CD4-positive, alpha-beta T cell (primary cell): ENCODE measurements around the gene TOMT. TPM values are rescaled to one million over a fixed set of nuclear protein-coding genes. Genes with fewer than 3 reads are reported as not detected.

Experiments
- ATAC-seq: fragments of 200-7000 bp; cut with Tn5 transposase; one replicate; pipeline ENCODE4 v1.10.0; 2022; ENCODE audit warnings: mild to moderate bottlenecking; ENCODE audit not compliant: poor library complexity
- CTCF ChIA-PET: fragments of 350-600 bp; sonication (Branson Sonifier 250); formaldehyde crosslinking; loops from one replicate; lab custom pipeline; 2021; ENCODE audit warnings: antibody characterized with exemption, inconsistent platforms; lab: Charles Lee
- POLR2A ChIA-PET: fragments of 350-600 bp; sonication (Branson Sonifier 250); formaldehyde crosslinking; loops from one replicate; lab custom pipeline; 2021; ENCODE audit warnings: antibody characterized with exemption, inconsistent platforms; lab: Charles Lee
- DNase-seq, 14 experiments: peaks; one replicate each; pipeline ENCODE4 v3.0.0-alpha.2; 2013 to 2020; ENCODE audit warnings: mixed read lengths in 2 of 14
- H3K27ac ChIP-seq, 2 donors: one replicate each; pipeline versions ENCODE4 v1.5.1 to v1.7.0; 2013; ENCODE audit warnings: low read length in 2 of 2, low read depth in 1 of 2, mild to moderate bottlenecking in 1 of 2
- H3K27me3 ChIP-seq, 2 experiments: 1 replicate in 1 of 2; 2 replicates in 1 of 2; pipeline versions ENCODE4 v1.6.1 to v1.7.0; 2013; ENCODE audit warnings: low read length in 2 of 2, control low read depth in 1 of 2, mild to moderate bottlenecking in 1 of 2, moderate library complexity in 1 of 2; ENCODE audit not compliant: insufficient read depth in 2 of 2, control insufficient read depth in 1 of 2
- H3K36me3 ChIP-seq: one replicate; pipeline ENCODE4 v1.6.1; 2013; ENCODE audit warnings: low read length, control low read depth; ENCODE audit not compliant: insufficient read depth
- H3K4me1 ChIP-seq: one replicate; pipeline ENCODE4 v1.6.1; 2013; ENCODE audit warnings: low read length, control low read depth; ENCODE audit not compliant: insufficient read depth
- H3K4me3 ChIP-seq: one replicate; pipeline ENCODE4 v1.5.1; 2013; ENCODE audit warnings: mild to moderate bottlenecking, low read length, moderate library complexity
- H3K9me3 ChIP-seq, 2 experiments: 1 replicate in 1 of 2; 2 replicates in 1 of 2; pipeline versions ENCODE4 v1.6.1 to v1.7.0; 2013; ENCODE audit warnings: low read length in 2 of 2, mild to moderate bottlenecking in 2 of 2, control low read depth in 1 of 2, moderate library complexity in 1 of 2; ENCODE audit not compliant: control insufficient read depth in 1 of 2, insufficient read depth in 1 of 2
- H3K27ac Mint-ChIP-seq: one replicate; pipeline ENCODE4 v1.8.0; 2020; ENCODE audit warnings: mixed read lengths
- H3K27me3 Mint-ChIP-seq: one replicate; pipeline ENCODE4 v1.8.0; 2021; ENCODE audit warnings: mixed read lengths
- H3K36me3 Mint-ChIP-seq: one replicate; pipeline ENCODE4 v1.8.0; 2021; ENCODE audit warnings: low read depth, mixed read lengths
- H3K4me1 Mint-ChIP-seq: one replicate; pipeline ENCODE4 v1.8.0; 2021; ENCODE audit warnings: low read depth, mixed read lengths
- H3K4me3 Mint-ChIP-seq: one replicate; pipeline ENCODE4 v1.8.0; 2020; ENCODE audit warnings: mild to moderate bottlenecking, mixed read lengths
- H3K9me3 Mint-ChIP-seq: one replicate; pipeline ENCODE4 v1.8.0; 2020; ENCODE audit warnings: mixed read lengths
- intact Hi-C, 2 experiments: fragments of 100-400 bp; cut with DNase I in 1 of 2; cut with micrococcal nuclease in 1 of 2; formaldehyde crosslinking; loops; one replicate each; pipeline versions ENCODE4 v1.15.1 to v1.9.0; 2023 to 2025; cut with DNase I, micrococcal nuclease
- total RNA-seq, 174 experiments: library from RNA in 2 of 174; stranded (reverse) in 2 of 174; gene quantifications; one replicate each; pipeline ENCODE4 v1.2.3 and lab custom pipeline; 2021 to 2026
- TF ChIP-seq, protein P1 (sequence below): fragments of 200-600 bp; IDR thresholded peaks from one replicate; pipeline ENCODE4 v1.8.0; 2022; ENCODE audit warnings: antibody characterized with exemption, mild to moderate bottlenecking

Gene TOMT
- total RNA-seq, 2 experiments from 2014 or later, result not detected

DNA sequence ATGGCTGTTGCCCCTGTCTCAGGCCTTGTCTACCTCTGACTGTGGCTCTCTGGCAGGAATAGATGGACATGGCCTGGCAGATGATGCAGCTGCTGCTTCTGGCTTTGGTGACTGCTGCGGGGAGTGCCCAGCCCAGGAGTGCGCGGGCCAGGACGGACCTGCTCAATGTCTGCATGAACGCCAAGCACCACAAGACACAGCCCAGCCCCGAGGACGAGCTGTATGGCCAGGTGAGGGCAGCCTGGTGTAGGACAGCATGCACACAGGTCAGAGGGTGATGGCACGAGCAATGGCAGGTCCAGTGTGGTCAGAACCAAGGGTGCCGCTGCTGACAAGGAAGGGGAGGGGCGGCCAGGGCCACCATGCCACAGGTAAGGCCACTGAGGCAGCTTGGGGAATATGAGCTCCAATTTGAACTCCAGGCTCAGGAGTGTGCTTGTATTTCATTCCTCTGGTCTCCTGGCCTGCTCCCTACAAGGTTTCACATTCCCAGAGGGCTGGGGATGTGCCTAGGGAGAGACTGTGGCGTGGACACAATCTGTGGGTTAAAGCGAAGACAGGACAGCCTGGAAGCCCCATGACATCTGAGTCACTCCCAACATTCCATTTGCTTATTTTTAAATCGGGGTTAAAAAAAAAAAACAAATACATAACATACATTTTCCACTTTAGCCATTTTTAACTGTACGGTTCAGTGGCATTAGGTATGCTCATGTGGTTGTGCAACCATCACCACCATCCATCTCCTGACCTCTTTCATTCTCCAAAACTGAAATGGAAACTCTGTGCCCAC, 30.4 kb downstream of the TOMT start:
- TF ChIP-seq, protein P1, sequence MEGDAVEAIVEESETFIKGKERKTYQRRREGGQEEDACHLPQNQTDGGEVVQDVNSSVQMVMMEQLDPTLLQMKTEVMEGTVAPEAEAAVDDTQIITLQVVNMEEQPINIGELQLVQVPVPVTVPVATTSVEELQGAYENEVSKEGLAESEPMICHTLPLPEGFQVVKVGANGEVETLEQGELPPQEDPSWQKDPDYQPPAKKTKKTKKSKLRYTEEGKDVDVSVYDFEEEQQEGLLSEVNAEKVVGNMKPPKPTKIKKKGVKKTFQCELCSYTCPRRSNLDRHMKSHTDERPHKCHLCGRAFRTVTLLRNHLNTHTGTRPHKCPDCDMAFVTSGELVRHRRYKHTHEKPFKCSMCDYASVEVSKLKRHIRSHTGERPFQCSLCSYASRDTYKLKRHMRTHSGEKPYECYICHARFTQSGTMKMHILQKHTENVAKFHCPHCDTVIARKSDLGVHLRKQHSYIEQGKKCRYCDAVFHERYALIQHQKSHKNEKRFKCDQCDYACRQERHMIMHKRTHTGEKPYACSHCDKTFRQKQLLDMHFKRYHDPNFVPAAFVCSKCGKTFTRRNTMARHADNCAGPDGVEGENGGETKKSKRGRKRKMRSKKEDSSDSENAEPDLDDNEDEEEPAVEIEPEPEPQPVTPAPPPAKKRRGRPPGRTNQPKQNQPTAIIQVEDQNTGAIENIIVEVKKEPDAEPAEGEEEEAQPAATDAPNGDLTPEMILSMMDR, result no peak
- no peak overlapping the region for H3K27ac ChIP-seq
- H3K4me1 Mint-ChIP-seq, result no peaks in the 10 kb centered on the region

DNA sequence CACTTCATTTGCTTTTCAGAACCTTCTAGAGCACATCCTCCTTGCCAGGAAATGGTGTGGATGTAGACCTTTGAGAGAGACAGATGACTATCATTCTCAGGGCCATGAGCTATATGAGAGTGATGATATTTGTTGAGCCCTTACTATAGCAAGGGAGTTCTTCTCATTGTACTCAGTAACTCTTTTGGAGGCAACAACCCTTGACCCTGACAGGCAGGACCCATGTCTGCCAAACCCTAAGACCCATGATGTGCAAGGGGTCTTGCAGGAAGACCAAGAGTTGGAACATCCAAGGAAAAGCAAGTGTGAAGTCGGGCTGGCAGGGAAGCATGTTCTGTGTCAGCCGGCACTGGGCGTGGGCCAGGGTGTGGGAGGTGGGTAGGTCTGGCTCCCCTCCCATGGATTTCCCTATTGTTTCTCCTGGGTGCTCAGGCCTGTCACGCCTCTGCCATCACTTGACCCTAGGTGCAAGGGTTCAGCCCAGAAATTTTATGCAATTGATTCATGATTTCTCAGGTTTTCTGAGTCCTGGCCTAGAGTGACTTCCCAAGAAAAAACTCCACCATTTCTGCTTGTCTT, 31.0 kb downstream of the TOMT start:
- Histone ChIP-seq H3K4me1 (no peaks in the 10 kb centered on the region), H3K9me3 (peaks cover 0 to 5% of the 10 kb centered on the region in 2 experiments), H3K36me3 (no peaks in the 10 kb centered on the region), H3K27me3 (peaks cover 0 to 4% of the 10 kb centered on the region in 2 experiments), H3K27ac (no peak overlapping the region), H3K4me3 (no peak overlapping the region)
- H3K9me3 Mint-ChIP-seq, result no peaks in the 10 kb centered on the region
- H3K36me3 Mint-ChIP-seq, result no peaks in the 10 kb centered on the region
- ATAC-seq (no peak), DNase-seq (no peak)
- no peak overlapping the region for H3K27ac Mint-ChIP-seq
- H3K4me1 Mint-ChIP-seq, result no peaks in the 10 kb centered on the region
- H3K4me3 Mint-ChIP-seq, result no peak overlapping the region
- TF ChIP-seq, protein P1, result no peak
- ChIA-PET POLR2A (no interaction called here), CTCF (no interaction called here)
- intact Hi-C loops, result no loop called here
- peaks cover 15% of the 10 kb centered on the region for H3K27me3 Mint-ChIP-seq

More for the DNA sequence above, 30.4 kb downstream of the TOMT start:
- H3K9me3 Mint-ChIP-seq, result no peaks in the 10 kb centered on the region
- H3K36me3 Mint-ChIP-seq, result no peaks in the 10 kb centered on the region
- no peak overlapping the region for H3K27ac Mint-ChIP-seq
- DNase-seq (no peak), ATAC-seq (no peak)
- Histone ChIP-seq H3K27me3 (peaks cover 0 to 4% of the 10 kb centered on the region in 2 experiments), H3K9me3 (peaks cover 0 to 5% of the 10 kb centered on the region in 2 experiments), H3K4me1 (no peaks in the 10 kb centered on the region), H3K36me3 (no peaks in the 10 kb centered on the region), H3K4me3 (no peak overlapping the region)
- CTCF ChIA-PET, result no interaction called here
- intact Hi-C loops, result no loop called here
- no peak overlapping the region for H3K4me3 Mint-ChIP-seq
- H3K27me3 Mint-ChIP-seq, result peaks cover 15% of the 10 kb centered on the region
- POLR2A ChIA-PET, result no interaction called here

DNA sequence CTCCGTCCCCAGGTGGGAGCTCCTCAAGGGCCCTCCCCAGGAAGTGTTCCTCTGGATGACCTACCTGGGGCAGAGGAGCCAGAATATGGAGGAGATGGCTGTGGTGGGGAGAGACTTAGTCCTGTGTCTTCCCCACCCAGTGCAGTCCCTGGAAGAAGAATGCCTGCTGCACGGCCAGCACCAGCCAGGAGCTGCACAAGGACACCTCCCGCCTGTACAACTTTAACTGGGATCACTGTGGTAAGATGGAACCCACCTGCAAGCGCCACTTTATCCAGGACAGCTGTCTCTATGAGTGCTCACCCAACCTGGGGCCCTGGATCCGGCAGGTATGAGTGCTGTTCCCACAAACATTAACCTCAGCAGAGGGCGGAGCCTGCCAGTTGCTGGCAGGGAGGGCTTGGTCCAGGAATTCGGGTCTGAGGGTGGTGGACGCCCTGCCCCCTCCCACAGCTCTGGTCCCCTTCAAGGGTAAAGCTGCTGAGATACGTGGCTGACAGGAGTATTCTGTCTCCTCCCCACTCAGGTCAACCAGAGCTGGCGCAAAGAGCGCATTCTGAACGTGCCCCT, 33.2 kb downstream of the TOMT start:
- no peaks in the 10 kb centered on the region for H3K4me1 Mint-ChIP-seq
- DNase-seq (no peak), ATAC-seq (no peak)
- POLR2A ChIA-PET, result no interaction called here
- Histone ChIP-seq H3K4me3 (no peak overlapping the region), H3K27ac (no peak overlapping the region), H3K36me3 (no peaks in the 10 kb centered on the region), H3K9me3 (peaks cover 0 to 5% of the 10 kb centered on the region in 2 experiments), H3K27me3 (no peaks in the 10 kb centered on the region), H3K4me1 (no peaks in the 10 kb centered on the region)
- H3K36me3 Mint-ChIP-seq, result no peaks in the 10 kb centered on the region
- TF ChIP-seq, protein P1, result no peak
- intact Hi-C loops, result no loop called here
- H3K4me3 Mint-ChIP-seq, result no peak overlapping the region
- H3K9me3 Mint-ChIP-seq, result no peaks in the 10 kb centered on the region
- CTCF ChIA-PET, result no interaction called here
- peaks cover 8% of the 10 kb centered on the region for H3K27me3 Mint-ChIP-seq
- H3K27ac Mint-ChIP-seq, result no peak overlapping the region
